Measurements from ENCODE around the gene DNAH14.

Gene DNAH14

GRCh38 chr1:225446595-225446960, 517.1 kb downstream of the DNAH14 start:
- in situ Hi-C loops (cut with MboI; ENCODE audit: low pct_unique_long_range_greater_than_20kb, low sequenced_read_pairs, unreplicated experiment) = no loop called here
- no peak for DNase-seq (ENCODE audit: low spot score)

GRCh38 chr1:225446981-225447615, 517.6 kb downstream of the DNAH14 start:
- no peak for DNase-seq (ENCODE audit: low spot score)
- no peak for TF ChIP-seq CTCF (IDR thresholded peaks at IDR 0.05; ENCODE audit: extremely low read depth, insufficient read depth, missing control alignments)
- in situ Hi-C loops (cut with MboI; ENCODE audit: low pct_unique_long_range_greater_than_20kb, low sequenced_read_pairs, unreplicated experiment) = no loop called here

More at GRCh38 chr1:225446595-225446960, 517.1 kb downstream of the DNAH14 start:
- no peak for TF ChIP-seq CTCF (IDR thresholded peaks at IDR 0.05; ENCODE audit: extremely low read depth, insufficient read depth, missing control alignments)

- no peak for TF ChIP-seq CTCF (IDR thresholded peaks at IDR 0.05; ENCODE audit: extremely low read depth, insufficient read depth, missing control alignments)
- in situ Hi-C loops (cut with MboI; ENCODE audit: low pct_unique_long_range_greater_than_20kb, low sequenced_read_pairs, unreplicated experiment) = no loop called here
- no peak for DNase-seq (ENCODE audit: low spot score)
These were observed 518.2 kb downstream of the DNAH14 start for GRCh38 chr1:225447650-225448089.

GRCh38 chr1:225448146-225448805, 518.8 kb downstream of the DNAH14 start:
- DNase-seq (ENCODE audit: low spot score) = no peak
- in situ Hi-C loops (cut with MboI; ENCODE audit: low pct_unique_long_range_greater_than_20kb, low sequenced_read_pairs, unreplicated experiment) = no loop called here
- no peak for TF ChIP-seq CTCF (IDR thresholded peaks at IDR 0.05; ENCODE audit: extremely low read depth, insufficient read depth, missing control alignments)
